ENCODE results near the gene TNS4. TPM values are rescaled to one million over a fixed set of nuclear protein-coding genes. Genes with fewer than 3 reads are reported as not detected.

TNS4 gene
- total RNA-seq, 1 experiment from 2014 or later = 36.6 TPM

- Histone ChIP-seq H3K36me3 (ENCODE audit: control insufficient read depth in 1 of 2, insufficient read depth in 2 of 2, low read length in 2 of 2) (no peaks in the 10 kb centered on the region), H3K9ac (ENCODE audit: low read length) (no peak overlapping the region), H3K9me2 (ENCODE audit: insufficient read depth) (no peaks in the 10 kb centered on the region), H3K4me2 (ENCODE audit: low read length) (peak overlapping the region; percentile 48), H3K9me3 (ENCODE audit: control insufficient read depth in 1 of 2, insufficient read depth in 1 of 2, low read depth in 1 of 2, low read length in 2 of 2) (no peaks in the 10 kb centered on the region), H3K4me1 (ENCODE audit: control insufficient read depth in 1 of 2, insufficient read depth in 2 of 2, low read length in 2 of 2) (peaks cover 39 to 74% of the 10 kb centered on the region in 2 experiments), H3K27ac (ENCODE audit: low read depth, low read length) (no peak overlapping the region), H3K79me2 (ENCODE audit: insufficient read depth, low read length) (no peaks in the 10 kb centered on the region), H4K20me1 (ENCODE audit: insufficient read depth) (no peaks in the 10 kb centered on the region), H2AFZ (ENCODE audit: low read depth, low read length, poor library complexity, severe bottlenecking) (peak overlapping the region; percentile 62), H3K27me3 (ENCODE audit: insufficient read depth, low read length) (no peaks in the 10 kb centered on the region), H3K4me3 (replicated peaks in 1 of 2; ENCODE audit: low read depth in 1 of 2, low read length in 2 of 2) (no peak overlapping the region)
- intact Hi-C loops (cut with micrococcal nuclease) = loop anchor here (1.0 to 5.0 kb wide), 5 partner anchors 57 to 232 kb away; no protein-coding TSS in a partner anchor
- BruUV-seq (replicated peaks) = no TSS peak
- ATAC-seq = peak; percentile 4; the same call in 1 of the 2 replicates
- ChIA-PET RAD21 (ENCODE audit: low non-redundant PET in 1 of 2, low total read pairs in 2 of 2, uncharacterized antibody in 2 of 2, unreplicated experiment in 2 of 2) (interaction anchor here (0.6 to 2.6 kb wide), 21 partner anchors 26 to 191 kb away, joined by 3 to 14 read pairs (median 5); partner anchors contain the start of genes TOP2A (in 2 of the 2) and TNS4 (in 1 of the 2)), POLR2A (interaction anchor here (0.7 to 2.1 kb wide), 5 partner anchors 14 to 175 kb away, joined by 3 to 6 read pairs (median 5); partner anchors contain the start of gene TOP2A), CTCF (interaction anchor here (0.8 to 4.0 kb wide), 20 partner anchors 23 to 1115 kb away, joined by 3 to 31 read pairs (median 4); partner anchors contain the start of genes GJD3, TNS4 and TOP2A)
- TF ChIP-seq ATF3 (IDR thresholded peaks at IDR 0.05) (no peak), EZH2phosphoT487 (IDR thresholded peaks at IDR 0.05; ENCODE audit: borderline replicate concordance) (no peak), CEBPB (IDR thresholded peaks at IDR 0.05; ENCODE audit: low read depth) (no peak), EGR1 (IDR thresholded peaks at IDR 0.05; ENCODE audit: low read depth) (no peak), SRF (IDR thresholded peaks at IDR 0.05; ENCODE audit: low read depth) (no peak), SP1 (IDR thresholded peaks at IDR 0.05; ENCODE audit: low read depth) (no peak), TCF7L2 (IDR thresholded peaks at IDR 0.05; ENCODE audit: borderline replicate concordance, extremely low read depth, insufficient read depth, insufficient read length) (no peak), CTCF (IDR thresholded peaks at IDR 0.05 in 2 of 3, conservative IDR thresholded peaks at IDR 0.05 in 1 of 3; ENCODE audit: borderline replicate concordance in 1 of 3, insufficient read depth in 1 of 3, low read depth in 2 of 3, low read length in 2 of 3) (no peak)
- DNase-seq (ENCODE audit: low read depth, low spot score) = no peak
Measured at GRCh38 chr17:40533896-40534295, 32.5 kb upstream of the TNS4 start.
